HepG2 (cell line): ENCODE data around the gene CYBC1. TPM values are rescaled to one million over a fixed set of nuclear protein-coding genes. Genes with fewer than 3 reads are reported as not detected.

Experiments used
- ARID2 ChIP-seq: sonication (generic); formaldehyde crosslinking; IDR thresholded peaks from 2 replicates; pipeline ENCODE4 v1.8.1; 2022; ENCODE audit warnings: mild to moderate bottlenecking, missing genetic modification reagents, borderline replicate concordance
- ATM ChIP-seq: fragments of 450-650 bp; IDR thresholded peaks from 2 replicates; pipeline ENCODE4 v1.7.1; 2017; ENCODE audit warnings: mild to moderate bottlenecking, borderline replicate concordance
- BHLHE40 ChIP-seq: IDR thresholded peaks from 2 replicates; pipeline ENCODE4 v1.6.1; 2011; ENCODE audit warnings: low read length, improper control_type of control experiment
- CBFB ChIP-seq: sonication (generic); formaldehyde crosslinking; IDR thresholded peaks from 2 replicates; pipeline ENCODE4 v1.4.0; 2020; ENCODE audit warnings: missing genetic modification reagents
- CBX1 ChIP-seq: IDR thresholded peaks from one replicate; pipeline ENCODE4 v1.6.1; 2016; ENCODE audit warnings: antibody characterized with exemption, low read depth
- CREB1 ChIP-seq, 2 experiments: fragments of 450-650 bp in 1 of 2; IDR thresholded peaks; 2 replicates each; pipeline ENCODE4 v1.6.1; 2016 to 2017; ENCODE audit warnings: control low read depth in 1 of 2, mild to moderate bottlenecking in 1 of 2, missing compliant biosample characterization in 1 of 2, missing genetic modification characterization in 1 of 2
- GABPA ChIP-seq, 2 experiments: IDR thresholded peaks; 2 replicates each; pipeline ENCODE4 v1.6.1; 2011 to 2016; ENCODE audit warnings: low read depth in 2 of 2, low read length in 1 of 2, missing biosample characterization in 1 of 2, missing genetic modification characterization in 1 of 2
- HDAC1 ChIP-seq: sonication (generic); formaldehyde crosslinking; IDR thresholded peaks from 2 replicates; pipeline ENCODE4 v1.5.1; 2020; ENCODE audit warnings: mild to moderate bottlenecking, missing genetic modification reagents
- HMGA1 ChIP-seq: sonication (generic); formaldehyde crosslinking; conservative IDR thresholded peaks from 2 replicates; pipeline ENCODE4 v1.4.0; 2020; ENCODE audit warnings: missing genetic modification reagents
- KLF15 ChIP-seq: sonication (generic); formaldehyde crosslinking; IDR thresholded peaks from 2 replicates; pipeline ENCODE4 v1.8.1; 2023; ENCODE audit warnings: borderline replicate concordance, mild to moderate bottlenecking, inconsistent platforms, missing genetic modification reagents, mixed read lengths
- PHF8 ChIP-seq: sonication (generic); formaldehyde crosslinking; IDR thresholded peaks from 2 replicates; pipeline ENCODE4 v1.5.0; 2020; ENCODE audit warnings: missing genetic modification reagents
- THYN1 ChIP-seq: sonication (generic); formaldehyde crosslinking; IDR thresholded peaks from 2 replicates; pipeline ENCODE4 v1.8.1; 2023; ENCODE audit warnings: low read depth, mild to moderate bottlenecking, moderate library complexity, missing genetic modification reagents, borderline replicate concordance
- XRCC5 ChIP-seq: fragments of 200-400 bp; formaldehyde crosslinking; optimal IDR thresholded peaks from 2 replicates; pipeline ENCODE3; 2017; ENCODE audit warnings: mild to moderate bottlenecking, low read length
- ZBTB21 ChIP-seq: sonication (generic); formaldehyde crosslinking; IDR thresholded peaks from 2 replicates; pipeline ENCODE4 v1.4.0; 2020; ENCODE audit warnings: missing genetic modification reagents
- ZFAT ChIP-seq: sonication (generic); formaldehyde crosslinking; conservative IDR thresholded peaks from 2 replicates; pipeline ENCODE4 v1.8.1; 2023; ENCODE audit warnings: missing genetic modification reagents, inconsistent platforms
- ZNF12 ChIP-seq: sonication (generic); formaldehyde crosslinking; IDR thresholded peaks from 2 replicates; pipeline ENCODE4 v1.5.0; 2020; ENCODE audit warnings: missing genetic modification reagents
- ZNF124 ChIP-seq: sonication (generic); formaldehyde crosslinking; IDR thresholded peaks from 2 replicates; pipeline ENCODE4 v1.4.0; 2020; ENCODE audit warnings: missing genetic modification reagents
- ZNF280D ChIP-seq: sonication (generic); formaldehyde crosslinking; IDR thresholded peaks from 2 replicates; pipeline ENCODE4 v1.5.1; 2020; ENCODE audit warnings: mild to moderate bottlenecking, missing genetic modification reagents
- ZNF460 ChIP-seq: sonication (generic); formaldehyde crosslinking; IDR thresholded peaks from 2 replicates; pipeline ENCODE4 v1.5.1; 2020; ENCODE audit warnings: missing genetic modification reagents, mild to moderate bottlenecking, borderline replicate concordance
- ZNF572 ChIP-seq: sonication (generic); formaldehyde crosslinking; IDR thresholded peaks from 2 replicates; pipeline ENCODE4 v1.5.1; 2020; ENCODE audit warnings: mild to moderate bottlenecking, missing genetic modification reagents
- ZNF616 ChIP-seq: sonication (generic); formaldehyde crosslinking; IDR thresholded peaks from 2 replicates; pipeline ENCODE4 v1.5.0; 2020; ENCODE audit warnings: low read depth, mild to moderate bottlenecking, missing genetic modification reagents
- ZNF792 ChIP-seq: IDR thresholded peaks from 2 replicates; pipeline ENCODE4 v1.6.1; 2016
- polyA plus RNA-seq, 8 experiments: library from polyadenylated mRNA; depleted of rRNA in 3 of 8; stranded (reverse) in 7 of 8; unstranded in 1 of 8; fragments of >200 nt; fragmentation: Illumina TruSeq in 4 of 8; extraction: Trizol in 4 of 8; gene quantifications; 2 replicates each; pipeline versions ENCODE4 v1.2.1 to v1.2.3, GENCODE V29; 2011 to 2016; ENCODE audit warnings: low read depth in 4 of 8, missing spikeins in 1 of 8, mixed read lengths in 1 of 8; ENCODE audit not compliant: insufficient read depth in 1 of 8
- total RNA-seq, 5 experiments: library from RNA; depleted of rRNA; stranded (reverse); fragments of >200 nt; fragmentation: Illumina TruSeq; extraction: Trizol; gene quantifications; 2 replicates each; pipeline ENCODE4 v1.2.3, GENCODE V29; 2016; ENCODE audit warnings: low read depth in 1 of 5
- TF ChIP-seq, protein P1 (sequence below): sonication (generic); formaldehyde crosslinking; IDR thresholded peaks from 2 replicates; pipeline ENCODE4 v1.5.0; 2020; ENCODE audit warnings: mild to moderate bottlenecking, missing genetic modification reagents
- TF ChIP-seq, protein P2 (sequence below): sonication (generic); formaldehyde crosslinking; conservative IDR thresholded peaks from 2 replicates; pipeline ENCODE4 v1.8.0; 2022; ENCODE audit warnings: missing genetic modification reagents

The CYBC1 gene
- total and polyA plus RNA-seq, 2 of the 13 experiments (the other 11 are each of a cell fraction or from before 2014, with no cell fraction given) = 43.4 to 44.1 TPM

GRCh38 chr17:82414548-82415281 is 35.8 kb downstream of the CYBC1 start (continued):
- TF ChIP-seq, protein P1, sequence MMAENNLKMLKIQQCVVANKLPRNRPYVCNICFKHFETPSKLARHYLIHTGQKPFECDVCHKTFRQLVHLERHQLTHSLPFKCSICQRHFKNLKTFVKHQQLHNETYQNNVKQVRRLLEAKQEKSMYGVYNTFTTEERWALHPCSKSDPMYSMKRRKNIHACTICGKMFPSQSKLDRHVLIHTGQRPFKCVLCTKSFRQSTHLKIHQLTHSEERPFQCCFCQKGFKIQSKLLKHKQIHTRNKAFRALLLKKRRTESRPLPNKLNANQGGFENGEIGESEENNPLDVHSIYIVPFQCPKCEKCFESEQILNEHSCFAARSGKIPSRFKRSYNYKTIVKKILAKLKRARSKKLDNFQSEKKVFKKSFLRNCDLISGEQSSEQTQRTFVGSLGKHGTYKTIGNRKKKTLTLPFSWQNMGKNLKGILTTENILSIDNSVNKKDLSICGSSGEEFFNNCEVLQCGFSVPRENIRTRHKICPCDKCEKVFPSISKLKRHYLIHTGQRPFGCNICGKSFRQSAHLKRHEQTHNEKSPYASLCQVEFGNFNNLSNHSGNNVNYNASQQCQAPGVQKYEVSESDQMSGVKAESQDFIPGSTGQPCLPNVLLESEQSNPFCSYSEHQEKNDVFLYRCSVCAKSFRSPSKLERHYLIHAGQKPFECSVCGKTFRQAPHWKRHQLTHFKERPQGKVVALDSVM = no peak
- TF ChIP-seq ARID2 (CRISPR knock-in tag) (0 out of 2 replicates have a peak, but pooled peaks have one; percentile 76), BHLHE40 (peak; percentile 23; the same call in 1 of the 2 replicates), CBFB (CRISPR knock-in tag) (peak; percentile 84), ZFAT (CRISPR knock-in tag) (peak; percentile 91; the same call in 1 of the 2 replicates), XRCC5 (peak; percentile 94), ZNF792 (CRISPR knock-in tag) (peak; percentile 96), THYN1 (CRISPR knock-in tag) (no peak), ZNF124 (CRISPR knock-in tag) (peak; percentile 98), HDAC1 (CRISPR knock-in tag) (peak; percentile 72), KLF15 (CRISPR knock-in tag) (peak; percentile 97), HMGA1 (CRISPR knock-in tag) (no peak), ATM (no peak), ZNF12 (CRISPR knock-in tag) (peak; percentile 75), ZNF616 (peak; percentile 89; the same call in 1 of the 2 replicates), ZBTB21 (CRISPR knock-in tag) (no peak; the same call in 1 of the 2 replicates), CREB1 (IDR thresholded peaks at IDR 0.05) (no peak), CREB1 (CRISPR knock-in tag; IDR thresholded peaks at IDR 0.05) (no peak), ZNF280D (CRISPR knock-in tag) (peak; percentile 94), GABPA (IDR thresholded peaks at IDR 0.05; ENCODE audit: low read depth, low read length) (no peak), GABPA (CRISPR knock-in tag; IDR thresholded peaks at IDR 0.05; ENCODE audit: low read depth) (no peak), ZNF460 (CRISPR knock-in tag) (no peak), ZNF572 (CRISPR knock-in tag) (no peak), PHF8 (CRISPR knock-in tag) (peak; percentile 47), CBX1 (no peak)
- TF ChIP-seq, protein P2, sequence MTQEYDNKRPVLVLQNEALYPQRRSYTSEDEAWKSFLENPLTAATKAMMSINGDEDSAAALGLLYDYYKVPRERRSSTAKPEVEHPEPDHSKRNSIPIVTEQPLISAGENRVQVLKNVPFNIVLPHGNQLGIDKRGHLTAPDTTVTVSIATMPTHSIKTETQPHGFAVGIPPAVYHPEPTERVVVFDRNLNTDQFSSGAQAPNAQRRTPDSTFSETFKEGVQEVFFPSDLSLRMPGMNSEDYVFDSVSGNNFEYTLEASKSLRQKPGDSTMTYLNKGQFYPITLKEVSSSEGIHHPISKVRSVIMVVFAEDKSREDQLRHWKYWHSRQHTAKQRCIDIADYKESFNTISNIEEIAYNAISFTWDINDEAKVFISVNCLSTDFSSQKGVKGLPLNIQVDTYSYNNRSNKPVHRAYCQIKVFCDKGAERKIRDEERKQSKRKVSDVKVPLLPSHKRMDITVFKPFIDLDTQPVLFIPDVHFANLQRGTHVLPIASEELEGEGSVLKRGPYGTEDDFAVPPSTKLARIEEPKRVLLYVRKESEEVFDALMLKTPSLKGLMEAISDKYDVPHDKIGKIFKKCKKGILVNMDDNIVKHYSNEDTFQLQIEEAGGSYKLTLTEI (CRISPR knock-in tag) = no peak
